Prostate gland (tissue), 2 donors: Measurements from ENCODE around the gene SV2C. TPM values are rescaled to one million over a fixed set of nuclear protein-coding genes. Genes with fewer than 3 reads are reported as not detected.

Experiments used
- DNase-seq: peaks from one replicate; pipeline ENCODE4 v3.0.0-alpha.2; 2019; ENCODE audit warnings: low spot score
- H3K27ac ChIP-seq, 2 donors: fragments of 200-600 bp; sonication (generic); 2 replicates each; pipeline ENCODE4 v1.5.1; 2017 to 2019
- H3K27me3 ChIP-seq: fragments of 200-600 bp; sonication (generic); replicated peaks from 2 replicates; pipeline ENCODE4 v1.5.1; 2019; ENCODE audit not compliant: insufficient read depth
- H3K36me3 ChIP-seq, 2 donors: fragments of 200-600 bp; sonication (generic); 1 replicate in 1 of 2; 2 replicates in 1 of 2; pipeline versions ENCODE4 v1.5.1 to v1.8.1; 2017 to 2019
- H3K4me1 ChIP-seq: fragments of 200-600 bp; sonication (generic); replicated peaks from 2 replicates; pipeline ENCODE4 v1.5.1; 2019
- H3K4me3 ChIP-seq, 2 donors: fragments of 200-600 bp; sonication (generic); 2 replicates each; pipeline ENCODE4 v1.5.1; 2017 to 2019
- H3K9me3 ChIP-seq: fragments of 200-600 bp; sonication (generic); 2 replicates; pipeline ENCODE4 v1.5.1; 2017
- CTCF ChIP-seq, 4 experiments: fragments of 200-600 bp in 2 of 4; fragments of 450-650 bp in 2 of 4; sonication (generic) in 2 of 4; IDR thresholded peaks; 1 replicate in 3 of 4; 2 replicates in 1 of 4; pipeline ENCODE4 v1.5.1; 2016 to 2019; ENCODE audit warnings: antibody characterized with exemption in 4 of 4, mild to moderate bottlenecking in 2 of 4, moderate library complexity in 2 of 4
- POLR2A ChIP-seq: fragments of 450-650 bp; IDR thresholded peaks from one replicate; pipeline ENCODE4 v1.6.1; 2016; ENCODE audit warnings: antibody characterized with exemption, mild to moderate bottlenecking
- POLR2AphosphoS5 ChIP-seq: sonication (generic); formaldehyde crosslinking; IDR thresholded peaks from one replicate; pipeline ENCODE4 v1.6.1; 2017; ENCODE audit warnings: antibody characterized with exemption
- WGBS: methylation state at CpG from one replicate; pipeline ENCODE4 v1.1.5; 2018; 5-methylcytosine and 5-hydroxymethylcytosine counted together
- intact Hi-C: fragments of 100-400 bp; cut with DNase I; formaldehyde crosslinking; loops from one replicate; pipeline ENCODE4 v1.14.2; 2022
- total RNA-seq, 2 donors: library from RNA; depleted of rRNA; stranded (reverse); fragments of >200 nt; gene quantifications; one replicate each; pipeline ENCODE4 v1.1.0, GENCODE V29; 2016

SV2C gene
- total RNA-seq, 2 donors from 2014 or later = 0.28 to 0.96 TPM

GRCh38 chr5:76245590-76245989, 162.4 kb downstream of the SV2C start:
- no peak overlapping the region for H3K4me3 ChIP-seq
- no peak for DNase-seq
- H3K9me3 ChIP-seq = no peaks in the 10 kb centered on the region
- 41% methylated on average over 3 of the region's 3 CpGs for WGBS
- H3K27ac ChIP-seq = no peak overlapping the region
- H3K4me1 ChIP-seq = no peaks in the 10 kb centered on the region
- no peaks in the 10 kb centered on the region for H3K36me3 ChIP-seq
- TF ChIP-seq POLR2A (no peak), POLR2AphosphoS5 (no peak), CTCF (IDR thresholded peaks at IDR 0.05) (no peak)
- intact Hi-C loops = no loop called here
- no peaks in the 10 kb centered on the region for H3K27me3 ChIP-seq

DNA sequence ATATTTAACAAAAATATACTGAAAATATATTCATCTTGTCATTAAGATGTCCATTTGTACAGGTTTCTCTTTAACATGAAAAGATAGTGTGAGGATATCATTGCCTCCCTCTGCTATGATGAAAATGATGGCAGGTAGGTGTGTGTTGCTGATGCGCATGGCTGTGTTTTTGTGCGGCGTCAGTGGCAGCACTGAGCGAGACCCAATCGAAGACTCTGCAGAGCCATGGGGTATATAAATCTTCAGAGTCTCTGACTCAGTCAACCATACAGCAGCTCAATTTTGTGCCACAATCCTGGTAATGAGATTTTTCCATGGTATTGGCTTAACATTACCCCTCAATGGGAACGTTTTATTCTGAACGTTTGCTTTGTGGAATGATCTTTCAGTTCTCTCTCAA, 166.4 kb downstream of the SV2C start:
- intact Hi-C loops = loop anchor here (10.0 kb wide), 2 partner anchors 505 to 1575 kb away; no protein-coding TSS in a partner anchor
- H3K9me3 ChIP-seq = no peaks in the 10 kb centered on the region

DNA sequence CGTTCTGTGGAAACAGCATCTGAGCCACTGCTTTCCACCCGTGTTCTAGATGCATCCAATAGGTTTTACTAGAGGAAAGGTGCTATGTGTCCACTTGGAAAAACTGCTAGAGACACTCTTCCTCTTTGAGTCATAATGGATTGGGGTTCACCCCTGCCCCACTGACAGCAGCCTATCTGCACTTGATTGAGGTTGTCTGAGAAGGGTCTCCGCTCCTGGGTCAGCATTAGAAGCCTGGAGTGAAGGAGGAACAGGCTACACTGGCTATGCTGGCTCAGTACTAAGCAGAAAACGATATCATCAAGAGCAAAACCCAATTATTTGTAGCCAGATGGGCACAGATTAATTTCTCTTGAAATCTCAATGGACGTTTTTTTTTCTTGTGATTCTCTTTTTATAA, 167.3 kb downstream of the SV2C start:
- no peak overlapping the region for H3K27ac ChIP-seq
- H3K4me3 ChIP-seq = no peak overlapping the region
- H3K4me1 ChIP-seq = no peaks in the 10 kb centered on the region
- TF ChIP-seq CTCF (IDR thresholded peaks at IDR 0.05) (no peak), POLR2A (no peak), POLR2AphosphoS5 (no peak)
- no peaks in the 10 kb centered on the region for H3K9me3 ChIP-seq
- intact Hi-C loops = loop anchor here (10.0 kb wide), 2 partner anchors 506 to 1576 kb away; no protein-coding TSS in a partner anchor
- no peaks in the 10 kb centered on the region for H3K36me3 ChIP-seq
- DNase-seq = no peak
- WGBS = 79% methylated on average over 5 of the region's 5 CpGs
- H3K27me3 ChIP-seq = no peaks in the 10 kb centered on the region

More for the DNA sequence above, 166.4 kb downstream of the SV2C start:
- DNase-seq = no peak
- no peak for TF ChIP-seq CTCF (IDR thresholded peaks at IDR 0.05)
- TF ChIP-seq POLR2A = no peak
- no peak for TF ChIP-seq POLR2AphosphoS5
- H3K4me1 ChIP-seq = no peaks in the 10 kb centered on the region
- H3K27ac ChIP-seq = no peak overlapping the region
- no peaks in the 10 kb centered on the region for H3K27me3 ChIP-seq
- no peak overlapping the region for H3K4me3 ChIP-seq
- WGBS = 79% methylated on average over 7 of the region's 7 CpGs
- no peaks in the 10 kb centered on the region for H3K36me3 ChIP-seq

- intact Hi-C loops = loop anchor here (10.0 kb wide), 2 partner anchors 507 to 1577 kb away; no protein-coding TSS in a partner anchor
- TF ChIP-seq POLR2AphosphoS5 = no peak
- TF ChIP-seq CTCF (IDR thresholded peaks at IDR 0.05) = no peak
- no peak for TF ChIP-seq POLR2A
Measured at GRCh38 chr5:76251656-76252055, 168.5 kb downstream of the SV2C start.

DNA sequence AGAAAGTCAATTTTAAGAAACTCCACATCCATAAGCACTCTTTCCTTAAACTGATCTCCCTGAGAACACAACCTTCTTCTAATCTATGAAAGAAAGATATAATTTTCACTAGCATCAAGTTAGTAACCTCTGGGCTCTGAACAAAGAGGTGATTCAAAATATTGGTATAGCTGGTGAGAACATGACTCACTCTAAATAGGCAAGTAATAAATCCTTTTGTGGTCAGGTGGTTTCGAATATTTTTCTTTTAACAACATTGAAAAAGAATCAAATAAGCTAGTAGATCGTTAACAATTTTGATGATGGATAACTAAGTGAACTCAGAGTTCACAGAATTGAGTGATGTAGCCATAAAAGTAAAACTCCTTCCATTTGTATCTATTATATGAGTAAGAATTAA, 169.3 kb downstream of the SV2C start:
- no peak for TF ChIP-seq POLR2A
- no peak for TF ChIP-seq CTCF (IDR thresholded peaks at IDR 0.05)
- no peak for TF ChIP-seq POLR2AphosphoS5
- H3K27ac ChIP-seq = no peak overlapping the region
- H3K4me3 ChIP-seq = no peak overlapping the region
- intact Hi-C loops = loop anchor here (10.0 kb wide), 2 partner anchors 508 to 1578 kb away; no protein-coding TSS in a partner anchor
- no peak for DNase-seq
- 53% methylated on average over 2 of the region's 2 CpGs for WGBS
- H3K4me1 ChIP-seq = no peaks in the 10 kb centered on the region
- H3K36me3 ChIP-seq = no peaks in the 10 kb centered on the region
- no peaks in the 10 kb centered on the region for H3K9me3 ChIP-seq
- no peaks in the 10 kb centered on the region for H3K27me3 ChIP-seq

More at GRCh38 chr5:76251656-76252055, 168.5 kb downstream of the SV2C start:
- H3K27ac ChIP-seq = no peak overlapping the region
- no peaks in the 10 kb centered on the region for H3K27me3 ChIP-seq
- no peaks in the 10 kb centered on the region for H3K36me3 ChIP-seq
- H3K9me3 ChIP-seq = no peaks in the 10 kb centered on the region
- WGBS = 82% methylated on average over 2 of the region's 2 CpGs
- no peak overlapping the region for H3K4me3 ChIP-seq
- H3K4me1 ChIP-seq = no peaks in the 10 kb centered on the region
- DNase-seq = no peak
